Measurements from ENCODE around the gene SERPINB7. TPM values are rescaled to one million over a fixed set of nuclear protein-coding genes. Genes with fewer than 3 reads are reported as not detected.

SERPINB7 gene
- total and polyA plus RNA-seq, 10 donors: not detected

DNA sequence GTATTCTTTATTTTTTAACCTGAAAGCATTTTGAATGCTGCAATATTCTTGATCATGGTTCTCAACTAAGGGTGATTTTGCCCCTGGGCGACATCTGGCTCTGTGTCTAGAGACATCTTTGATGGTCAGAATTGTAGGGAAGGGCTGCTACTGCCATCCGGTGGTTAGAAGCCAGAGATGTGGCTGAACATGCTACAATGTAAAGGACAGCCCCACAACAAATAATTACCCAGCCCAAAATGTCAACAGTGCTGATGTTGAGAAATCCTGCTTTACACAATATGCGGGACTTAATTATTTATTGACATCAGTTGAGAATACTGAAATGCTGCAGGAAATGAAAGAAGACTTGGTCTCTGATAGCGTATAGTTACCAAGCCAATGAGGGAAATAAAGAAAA is 74.8 kb downstream of the SERPINB7 start:
- no peak for DNase-seq
- no peak overlapping the region for H3K27ac ChIP-seq
- H3K4me3 ChIP-seq: no peak overlapping the region
- peaks cover 0 to 5% (median 0%) of the 10 kb centered on the region in 7 donors for H3K27me3 ChIP-seq (replicated peaks in 1 of 7)
- WGBS, 5 donors: 34 to 63% (median 45%) methylated on average over 4 of the region's 4 CpGs
- H3K36me3 ChIP-seq: no peaks in the 10 kb centered on the region
- intact Hi-C loops (cut with DNase I; ENCODE audit: low total_unique reads): no loop called here
- H3K9me3 ChIP-seq: peaks cover 0 to 3% (median 0%) of the 10 kb centered on the region in 8 donors
- TF ChIP-seq POLR2AphosphoS5 (IDR thresholded peaks at IDR 0.05) (no peak), CTCF (IDR thresholded peaks at IDR 0.05 in 8 of 11, conservative IDR thresholded peaks at IDR 0.05 in 3 of 11) (peak in 1 of 11 experiments; percentile 18)
- H3K4me1 ChIP-seq: no peaks in the 10 kb centered on the region

GRCh38 chr18:63850636-63851035 is 75.4 kb downstream of the SERPINB7 start:
- intact Hi-C loops (cut with DNase I; ENCODE audit: low total_unique reads): no loop called here
- peaks cover 0 to 3% (median 0%) of the 10 kb centered on the region in 7 donors for H3K27me3 ChIP-seq (replicated peaks in 1 of 7)
- no peaks in the 10 kb centered on the region for H3K4me1 ChIP-seq
- no peak for DNase-seq
- H3K9me3 ChIP-seq: peaks cover 0 to 7% (median 0%) of the 10 kb centered on the region in 8 donors
- H3K27ac ChIP-seq: no peak overlapping the region
- no peaks in the 10 kb centered on the region for H3K36me3 ChIP-seq
- 63 to 82% (median 74%) methylated on average over 2 of the region's 2 CpGs for WGBS, 5 donors
- TF ChIP-seq CTCF (IDR thresholded peaks at IDR 0.05 in 8 of 11, conservative IDR thresholded peaks at IDR 0.05 in 3 of 11): no peak
- no peak overlapping the region for H3K4me3 ChIP-seq

Other genes starting within 250 kb of the SERPINB7 start
- gene SERPINB12, start 233.0 kb upstream of the SERPINB7 start, total RNA-seq: not detected
- not detected for gene SERPINB12, start 233.0 kb upstream of the SERPINB7 start, polyA plus RNA-seq
- not detected for gene SERPINB13, start 188.1 kb upstream of the SERPINB7 start, total RNA-seq
- under 1 TPM in 1 of 3 donors, not detected in 2; 0.16 TPM for gene SERPINB13, start 188.1 kb upstream of the SERPINB7 start, polyA plus RNA-seq
- gene SERPINB4, start 131.2 kb upstream of the SERPINB7 start, total RNA-seq: not detected
- under 1 TPM in 1 of 3 donors, not detected in 2; 0.09 TPM for gene SERPINB4, start 131.2 kb upstream of the SERPINB7 start, polyA plus RNA-seq
- not detected for gene SERPINB3, start 113.5 kb upstream of the SERPINB7 start, total RNA-seq
- gene SERPINB3, start 113.5 kb upstream of the SERPINB7 start, polyA plus RNA-seq: under 1 TPM in 2 of 3 donors, not detected in 1; 0.05 to 0.09 TPM
- gene SERPINB11, start 72.5 kb upstream of the SERPINB7 start, total RNA-seq: not detected
- gene SERPINB11, start 72.5 kb upstream of the SERPINB7 start, polyA plus RNA-seq: not detected
- 1 to 10 TPM in 2 of 7 donors, under 1 TPM in 2, not detected in 3; 0.38 to 2.3 (median 1.2) TPM for gene SERPINB2, start 112.3 kb downstream of the SERPINB7 start, total RNA-seq
- under 1 TPM in 2 of 3 donors, not detected in 1; 0.10 to 0.13 TPM for gene SERPINB2, start 112.3 kb downstream of the SERPINB7 start, polyA plus RNA-seq
- 1 to 10 TPM in 3 of 7 donors, under 1 TPM in 3, not detected in 1; 0.34 to 5.6 (median 1.2) TPM for gene SERPINB10, start 132.5 kb downstream of the SERPINB7 start, total RNA-seq
- under 1 TPM; 0.07 to 0.51 (median 0.12) TPM for gene SERPINB10, start 132.5 kb downstream of the SERPINB7 start, polyA plus RNA-seq
- gene HMSD, start 173.9 kb downstream of the SERPINB7 start, total RNA-seq: 1 to 10 TPM in 3 of 7 donors, under 1 TPM in 1, not detected in 3; 0.23 to 2.2 (median 1.4) TPM
- under 1 TPM; 0.48 to 0.62 (median 0.52) TPM for gene HMSD, start 173.9 kb downstream of the SERPINB7 start, polyA plus RNA-seq
- 10 to 100 TPM; 14.0 to 23.4 (median 15.4) TPM for gene SERPINB8, start 194.7 kb downstream of the SERPINB7 start, total RNA-seq
- gene SERPINB8, start 194.7 kb downstream of the SERPINB7 start, polyA plus RNA-seq: 1 to 10 TPM; 4.6 to 5.9 (median 5.3) TPM

Measured in spleen (tissue), 11 donors.